Thyroid gland (tissue), 4 donors: ENCODE data around the gene CERS4. TPM values are rescaled to one million over a fixed set of nuclear protein-coding genes. Genes with fewer than 3 reads are reported as not detected.

ENCODE experiments used
- DNase-seq, 2 donors: peaks; one replicate each; pipeline ENCODE4 v3.0.0-alpha.2; 2019
- H3K27ac ChIP-seq, 3 donors: fragments of 200-600 bp; sonication (generic); 1 replicate in 2 of 3; 2 replicates in 1 of 3; pipeline ENCODE4 v1.5.1; 2016 to 2019; ENCODE audit warnings: mild to moderate bottlenecking in 1 of 3, moderate library complexity in 1 of 3
- H3K27me3 ChIP-seq: fragments of 200-600 bp; sonication (generic); one replicate; pipeline ENCODE4 v1.5.1; 2019
- H3K36me3 ChIP-seq, 2 donors: fragments of 200-600 bp; sonication (generic); one replicate each; pipeline ENCODE4 v1.5.1; 2016 to 2019
- H3K4me1 ChIP-seq, 2 donors: fragments of 200-600 bp; sonication (generic); one replicate each; pipeline ENCODE4 v1.5.1; 2017 to 2019
- H3K4me3 ChIP-seq, 3 donors: fragments of 200-600 bp; sonication (generic); replicated peaks in 1 of 3; 1 replicate in 2 of 3; 2 replicates in 1 of 3; pipeline ENCODE4 v1.5.1; 2016; ENCODE audit warnings: mild to moderate bottlenecking in 1 of 3
- H3K9me3 ChIP-seq: fragments of 200-600 bp; sonication (generic); one replicate; pipeline ENCODE4 v1.5.1; 2017
- CTCF ChIP-seq, 6 experiments: fragments of 200-600 bp in 3 of 6; fragments of 450-650 bp in 3 of 6; sonication (generic) in 3 of 6; IDR thresholded peaks; one replicate each; pipeline ENCODE4 v1.5.1; 2016 to 2019; ENCODE audit warnings: antibody characterized with exemption in 6 of 6, mild to moderate bottlenecking in 2 of 6, inconsistent platforms in 1 of 6, moderate library complexity in 1 of 6
- POLR2A ChIP-seq, 2 donors: fragments of 450-650 bp; IDR thresholded peaks; one replicate each; pipeline ENCODE4 v1.6.1; 2017; ENCODE audit warnings: antibody characterized with exemption in 2 of 2, mild to moderate bottlenecking in 2 of 2, moderate library complexity in 1 of 2
- WGBS, 2 donors: methylation state at CpG; one replicate each; pipeline ENCODE4 v1.1.5; 2017; 5-methylcytosine and 5-hydroxymethylcytosine counted together
- intact Hi-C: fragments of 100-400 bp; cut with DNase I; formaldehyde crosslinking; loops from one replicate; pipeline ENCODE4 v1.15.1; 2023
- total RNA-seq, 4 donors: library from RNA; depleted of rRNA; stranded (reverse); fragments of >200 nt; gene quantifications; one replicate each; pipeline ENCODE4 v1.2.3, GENCODE V29; 2016

CERS4 gene
- total RNA-seq, 4 donors from 2014 or later = 123 to 175 (median 144) TPM

GRCh38 chr19:8254286-8255001, 45.3 kb downstream of the CERS4 start:
- TF ChIP-seq CTCF (IDR thresholded peaks at IDR 0.05) (no peak), POLR2A (IDR thresholded peaks at IDR 0.05) (no peak)
- Histone ChIP-seq H3K27me3 (no peaks in the 10 kb centered on the region), H3K27ac (no peak overlapping the region), H3K4me1 (peaks cover 16 to 20% of the 10 kb centered on the region in 2 donors), H3K9me3 (no peaks in the 10 kb centered on the region), H3K4me3 (no peak overlapping the region), H3K36me3 (peaks cover 12 to 29% of the 10 kb centered on the region in 2 donors)
- 85 to 91% methylated on average over 4 to 11 of the region's 11 CpGs for WGBS, 2 donors
- DNase-seq = no peak
- intact Hi-C loops = loop anchor here (2.0 to 10.0 kb wide), 3 partner anchors 98 to 307 kb away; partner anchors contain the start of gene ELAVL1

- WGBS, 2 donors = 89 to 98% methylated on average over 6 to 17 of the region's 18 CpGs
- no peaks in the 10 kb centered on the region for H3K27me3 ChIP-seq
- H3K4me1 ChIP-seq = peaks cover 11 to 14% of the 10 kb centered on the region in 2 donors
- H3K9me3 ChIP-seq = no peaks in the 10 kb centered on the region
- H3K36me3 ChIP-seq = peaks cover 12 to 29% of the 10 kb centered on the region in 2 donors
- H3K4me3 ChIP-seq = no peak overlapping the region
- intact Hi-C loops = loop anchor here (2.0 to 10.0 kb wide), 2 partner anchors 99 to 251 kb away; partner anchors contain the start of gene ELAVL1
- H3K27ac ChIP-seq = no peak overlapping the region
- DNase-seq = no peak
- TF ChIP-seq POLR2A (IDR thresholded peaks at IDR 0.05) = no peak
- TF ChIP-seq CTCF (IDR thresholded peaks at IDR 0.05) = no peak
These were observed 46.4 kb downstream of the CERS4 start for GRCh38 chr19:8255426-8256125.

GRCh38 chr19:8256276-8257051, 47.3 kb downstream of the CERS4 start:
- 93 to 97% methylated on average over 12 to 14 of the region's 15 CpGs for WGBS, 2 donors
- DNase-seq = no peak
- intact Hi-C loops = loop anchor here (10.0 kb wide), 1 partner anchor 252 kb away; the partner anchor contains the start of gene ELAVL1
- H3K27me3 ChIP-seq = no peaks in the 10 kb centered on the region
- peaks cover 8 to 9% of the 10 kb centered on the region in 2 donors for H3K4me1 ChIP-seq
- H3K4me3 ChIP-seq = no peak overlapping the region
- peaks cover 12 to 29% of the 10 kb centered on the region in 2 donors for H3K36me3 ChIP-seq
- no peak overlapping the region for H3K27ac ChIP-seq
- no peaks in the 10 kb centered on the region for H3K9me3 ChIP-seq
- TF ChIP-seq POLR2A (IDR thresholded peaks at IDR 0.05) (no peak), CTCF (IDR thresholded peaks at IDR 0.05) (no peak)

GRCh38 chr19:8257052-8257443, 47.9 kb downstream of the CERS4 start:
- Histone ChIP-seq H3K27ac (no peak overlapping the region), H3K4me1 (peaks cover 3 to 4% of the 10 kb centered on the region in 2 donors), H3K27me3 (no peaks in the 10 kb centered on the region), H3K9me3 (no peaks in the 10 kb centered on the region), H3K4me3 (no peak overlapping the region), H3K36me3 (peaks cover 17 to 29% of the 10 kb centered on the region in 2 donors)
- intact Hi-C loops = loop anchor here (10.0 kb wide), 1 partner anchor 252 kb away; the partner anchor contains the start of gene ELAVL1
- no peak for TF ChIP-seq CTCF (IDR thresholded peaks at IDR 0.05)
- no peak for TF ChIP-seq POLR2A (IDR thresholded peaks at IDR 0.05)
- no peak for DNase-seq
- WGBS, 2 donors = 78 to 83% methylated on average over 5 of the region's 5 CpGs
